Osteoblast (primary cell): ENCODE data around the gene NTRK2. TPM values are rescaled to one million over a fixed set of nuclear protein-coding genes. Genes with fewer than 3 reads are reported as not detected.

Source experiments
- DNase-seq: peaks from one replicate; pipeline ENCODE4 v3.0.0; 2011; ENCODE audit warnings: low spot score, mixed read lengths; ENCODE audit not compliant: insufficient read length; ENCODE audit errors: missing footprints
- H2AFZ ChIP-seq: 2 replicates; pipeline ENCODE4 v1.6.0; 2011; ENCODE audit warnings: mild to moderate bottlenecking, low read length
- H3K27ac ChIP-seq: 2 replicates; pipeline ENCODE4 v1.5.1; 2011; ENCODE audit warnings: mild to moderate bottlenecking, low read depth, low read length, moderate library complexity
- H3K27me3 ChIP-seq: 2 replicates; pipeline ENCODE4 v1.6.0; 2012; ENCODE audit warnings: mild to moderate bottlenecking, control low read depth, inconsistent platforms, low read length, moderate library complexity; ENCODE audit not compliant: insufficient read depth
- H3K36me3 ChIP-seq: 2 replicates; pipeline ENCODE4 v1.5.1; 2011; ENCODE audit warnings: mild to moderate bottlenecking, low read length, control low read depth, moderate library complexity; ENCODE audit not compliant: insufficient read depth
- H3K4me1 ChIP-seq: 2 replicates; pipeline ENCODE4 v1.5.1; 2011; ENCODE audit warnings: mild to moderate bottlenecking, low read length, control low read depth, moderate library complexity; ENCODE audit not compliant: insufficient read depth
- H3K4me2 ChIP-seq: 2 replicates; pipeline ENCODE4 v1.6.0; 2011; ENCODE audit warnings: mild to moderate bottlenecking, low read length; ENCODE audit not compliant: insufficient read depth
- H3K4me3 ChIP-seq: fragments of 200-600 bp; sonication (generic); 3 replicates; pipeline ENCODE4 v1.5.1; 2012; ENCODE audit warnings: mild to moderate bottlenecking, low read length, inconsistent platforms; ENCODE audit not compliant: insufficient read depth
- H3K79me2 ChIP-seq: 2 replicates; pipeline ENCODE4 v1.6.0; 2012; ENCODE audit warnings: mild to moderate bottlenecking, low read length, control low read depth, inconsistent platforms; ENCODE audit not compliant: insufficient read depth
- H3K9me3 ChIP-seq: 2 replicates; pipeline ENCODE4 v1.5.1; 2011; ENCODE audit warnings: low read depth, low read length, control low read depth
- H4K20me1 ChIP-seq: 2 replicates; pipeline ENCODE4 v1.6.0; 2012; ENCODE audit warnings: mild to moderate bottlenecking, low read length, control low read depth; ENCODE audit not compliant: insufficient read depth
- total RNA-seq: library from RNA; depleted of rRNA; stranded (reverse); fragments of >200 nt; gene quantifications from 2 replicates; pipeline ENCODE4 v1.2.3, GENCODE V29; 2012
- TF ChIP-seq, protein P1 (sequence below): IDR thresholded peaks from 2 replicates; pipeline ENCODE4 v1.5.1; 2011; ENCODE audit warnings: mild to moderate bottlenecking, low read depth, low read length, moderate library complexity; ENCODE audit errors: extremely low read depth

Gene NTRK2
- total RNA-seq, 1 donor, result 3.3 TPM

DNA sequence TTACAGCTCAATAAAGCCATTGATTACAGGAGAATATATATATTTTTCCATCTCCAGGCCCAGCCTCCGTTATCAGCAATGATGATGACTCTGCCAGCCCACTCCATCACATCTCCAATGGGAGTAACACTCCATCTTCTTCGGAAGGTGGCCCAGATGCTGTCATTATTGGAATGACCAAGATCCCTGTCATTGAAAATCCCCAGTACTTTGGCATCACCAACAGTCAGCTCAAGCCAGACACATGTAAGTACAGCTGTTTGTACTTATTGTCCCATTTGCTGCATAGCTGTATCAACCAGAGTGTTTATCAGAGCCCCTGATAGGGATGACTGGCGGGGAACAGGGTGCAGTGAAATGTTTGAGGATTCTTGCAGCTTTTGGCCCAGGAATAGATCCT, 197.7 kb downstream of the NTRK2 start:
- no peak overlapping the region for H3K4me2 ChIP-seq
- DNase-seq, result no peak
- no peaks in the 10 kb centered on the region for H3K9me3 ChIP-seq
- TF ChIP-seq, protein P1, sequence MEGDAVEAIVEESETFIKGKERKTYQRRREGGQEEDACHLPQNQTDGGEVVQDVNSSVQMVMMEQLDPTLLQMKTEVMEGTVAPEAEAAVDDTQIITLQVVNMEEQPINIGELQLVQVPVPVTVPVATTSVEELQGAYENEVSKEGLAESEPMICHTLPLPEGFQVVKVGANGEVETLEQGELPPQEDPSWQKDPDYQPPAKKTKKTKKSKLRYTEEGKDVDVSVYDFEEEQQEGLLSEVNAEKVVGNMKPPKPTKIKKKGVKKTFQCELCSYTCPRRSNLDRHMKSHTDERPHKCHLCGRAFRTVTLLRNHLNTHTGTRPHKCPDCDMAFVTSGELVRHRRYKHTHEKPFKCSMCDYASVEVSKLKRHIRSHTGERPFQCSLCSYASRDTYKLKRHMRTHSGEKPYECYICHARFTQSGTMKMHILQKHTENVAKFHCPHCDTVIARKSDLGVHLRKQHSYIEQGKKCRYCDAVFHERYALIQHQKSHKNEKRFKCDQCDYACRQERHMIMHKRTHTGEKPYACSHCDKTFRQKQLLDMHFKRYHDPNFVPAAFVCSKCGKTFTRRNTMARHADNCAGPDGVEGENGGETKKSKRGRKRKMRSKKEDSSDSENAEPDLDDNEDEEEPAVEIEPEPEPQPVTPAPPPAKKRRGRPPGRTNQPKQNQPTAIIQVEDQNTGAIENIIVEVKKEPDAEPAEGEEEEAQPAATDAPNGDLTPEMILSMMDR, result no peak
- no peaks in the 10 kb centered on the region for H3K4me1 ChIP-seq
- no peak overlapping the region for H3K27ac ChIP-seq
- H3K27me3 ChIP-seq, result no peaks in the 10 kb centered on the region
- H3K4me3 ChIP-seq, result no peak overlapping the region
- no peaks in the 10 kb centered on the region for H4K20me1 ChIP-seq
- H3K36me3 ChIP-seq, result no peaks in the 10 kb centered on the region
- H2AFZ ChIP-seq, result no peak overlapping the region
- H3K79me2 ChIP-seq, result no peaks in the 10 kb centered on the region

- H3K36me3 ChIP-seq, result no peaks in the 10 kb centered on the region
- no peak overlapping the region for H3K27ac ChIP-seq
- H3K27me3 ChIP-seq, result no peaks in the 10 kb centered on the region
- no peak overlapping the region for H3K4me3 ChIP-seq
- no peak overlapping the region for H2AFZ ChIP-seq
- H4K20me1 ChIP-seq, result no peaks in the 10 kb centered on the region
- H3K4me2 ChIP-seq, result no peak overlapping the region
- TF ChIP-seq, protein P1, result no peak
- DNase-seq, result no peak
- no peaks in the 10 kb centered on the region for H3K4me1 ChIP-seq
- H3K79me2 ChIP-seq, result no peaks in the 10 kb centered on the region
- no peaks in the 10 kb centered on the region for H3K9me3 ChIP-seq
Measured at GRCh38 chr9:84869091-84869490, 199.6 kb downstream of the NTRK2 start.

DNA sequence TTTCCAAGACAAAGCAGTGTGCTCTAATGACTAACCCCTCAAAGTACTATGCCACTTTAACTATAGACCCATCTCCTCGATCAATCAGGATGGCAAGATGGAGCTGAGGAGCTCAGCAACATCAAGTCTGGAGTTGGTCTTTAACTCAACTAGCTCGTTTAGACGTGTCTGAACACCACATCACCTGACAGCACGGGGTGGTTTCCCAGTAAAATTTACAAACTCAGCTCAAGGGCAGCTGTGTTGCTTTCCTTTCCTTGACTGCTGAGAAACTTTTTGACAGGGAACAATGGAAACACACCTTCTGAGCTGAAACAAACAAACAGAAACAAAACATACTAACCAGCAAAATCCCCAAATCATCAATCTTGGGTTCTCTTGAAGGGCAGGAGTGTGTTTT, 202.5 kb downstream of the NTRK2 start:
- no peak for DNase-seq
- H3K4me3 ChIP-seq, result no peak overlapping the region
- TF ChIP-seq, protein P1, result no peak

GRCh38 chr9:84874022-84874421, 204.5 kb downstream of the NTRK2 start:
- H3K27ac ChIP-seq, result no peak overlapping the region
- no peak overlapping the region for H3K4me2 ChIP-seq
- TF ChIP-seq, protein P1, result no peak
- no peaks in the 10 kb centered on the region for H3K9me3 ChIP-seq
- H3K4me3 ChIP-seq, result no peak overlapping the region
- H3K27me3 ChIP-seq, result no peaks in the 10 kb centered on the region
- no peaks in the 10 kb centered on the region for H4K20me1 ChIP-seq
- no peaks in the 10 kb centered on the region for H3K36me3 ChIP-seq
- no peak for DNase-seq
- H3K79me2 ChIP-seq, result no peaks in the 10 kb centered on the region
- no peak overlapping the region for H2AFZ ChIP-seq
- no peaks in the 10 kb centered on the region for H3K4me1 ChIP-seq

More for the DNA sequence above, 202.5 kb downstream of the NTRK2 start:
- Histone ChIP-seq H3K36me3 (no peaks in the 10 kb centered on the region), H3K9me3 (no peaks in the 10 kb centered on the region), H3K4me1 (no peaks in the 10 kb centered on the region), H3K79me2 (no peaks in the 10 kb centered on the region), H3K27me3 (no peaks in the 10 kb centered on the region), H4K20me1 (no peaks in the 10 kb centered on the region), H2AFZ (no peak overlapping the region), H3K4me2 (no peak overlapping the region), H3K27ac (no peak overlapping the region)
